Fibroblast of lung (primary cell): ENCODE measurements around the gene PHRF1. TPM values are rescaled to one million over a fixed set of nuclear protein-coding genes. Genes with fewer than 3 reads are reported as not detected.

Experiments used
- DNase-seq, 2 donors: peaks; one replicate each; pipeline versions ENCODE4 v3.0.0 to v3.0.0-alpha.2; 2010; ENCODE audit warnings: low read depth in 2 of 2
- H2AFZ ChIP-seq: 2 replicates; pipeline ENCODE4 v1.5.1; 2012; ENCODE audit warnings: low read length, control low read depth, inconsistent platforms
- H3K27ac ChIP-seq: 2 replicates; pipeline ENCODE4 v1.5.1; 2011; ENCODE audit warnings: low read length, control low read depth; ENCODE audit not compliant: insufficient read depth
- H3K27me3 ChIP-seq: 2 replicates; pipeline ENCODE4 v1.5.1; 2011; ENCODE audit warnings: mild to moderate bottlenecking, low read length; ENCODE audit not compliant: control insufficient read depth, insufficient read depth
- H3K36me3 ChIP-seq: 2 replicates; pipeline ENCODE4 v1.5.1; 2011; ENCODE audit warnings: low read length; ENCODE audit not compliant: control insufficient read depth, insufficient read depth
- H3K4me1 ChIP-seq: 2 replicates; pipeline ENCODE4 v1.5.1; 2011; ENCODE audit warnings: low read length; ENCODE audit not compliant: control insufficient read depth, insufficient read depth; ENCODE audit errors: extremely low read depth
- H3K4me2 ChIP-seq: 2 replicates; pipeline ENCODE4 v1.5.1; 2011; ENCODE audit warnings: low read length, control low read depth; ENCODE audit not compliant: insufficient read depth; ENCODE audit errors: extremely low read depth
- H3K4me3 ChIP-seq, 4 experiments: fragments of 200-600 bp in 1 of 4; sonication (generic) in 1 of 4; replicated peaks in 1 of 4; 2 replicates each; pipeline ENCODE4 v1.5.1; 2011 to 2016; ENCODE audit warnings: low read length in 4 of 4, low read depth in 3 of 4, mild to moderate bottlenecking in 3 of 4, control low read depth in 2 of 4, inconsistent platforms in 1 of 4, mixed read lengths in 1 of 4; ENCODE audit not compliant: insufficient read depth in 1 of 4; ENCODE audit errors: control extremely low read depth in 1 of 4
- H3K79me2 ChIP-seq: 2 replicates; pipeline ENCODE4 v1.5.1; 2012; ENCODE audit warnings: mild to moderate bottlenecking, low read length, inconsistent platforms; ENCODE audit not compliant: control insufficient read depth, insufficient read depth
- H3K9ac ChIP-seq: 2 replicates; pipeline ENCODE4 v1.5.1; 2011; ENCODE audit warnings: mild to moderate bottlenecking, low read length, control low read depth; ENCODE audit not compliant: insufficient read depth
- H3K9me3 ChIP-seq: 2 replicates; pipeline ENCODE4 v1.5.1; 2012; ENCODE audit warnings: low read depth, low read length; ENCODE audit not compliant: control insufficient read depth, insufficient read depth
- H4K20me1 ChIP-seq: 2 replicates; pipeline ENCODE4 v1.5.1; 2011; ENCODE audit warnings: low read length; ENCODE audit not compliant: control insufficient read depth, insufficient read depth; ENCODE audit errors: extremely low read depth
- CTCF ChIP-seq, 2 donors: IDR thresholded peaks in 1 of 2; conservative IDR thresholded peaks in 1 of 2; 1 replicate in 1 of 2; 2 replicates in 1 of 2; pipeline ENCODE4 v1.5.1; 2011 to 2012; ENCODE audit warnings: low read length in 2 of 2, control low read depth in 1 of 2, inconsistent platforms in 1 of 2, low read depth in 1 of 2, mild to moderate bottlenecking in 1 of 2
- EZH2 ChIP-seq: IDR thresholded peaks from 2 replicates; pipeline ENCODE4 v1.5.1; 2012; ENCODE audit warnings: low read length, control low read depth, mild to moderate bottlenecking; ENCODE audit errors: missing control alignments
- polyA plus RNA-seq, 2 donors: library from polyadenylated mRNA; depleted of rRNA in 1 of 2; stranded (reverse) in 1 of 2; unstranded in 1 of 2; fragments of >200 nt; gene quantifications; 2 replicates each; pipeline ENCODE4 v1.2.1, GENCODE V29; 2011 to 2012; ENCODE audit warnings: missing spikeins in 1 of 2
- total RNA-seq: library from RNA; depleted of rRNA; stranded (reverse); fragments of >200 nt; gene quantifications from 2 replicates; pipeline ENCODE4 v1.2.1, GENCODE V29; 2014

The PHRF1 gene
- total and polyA plus RNA-seq, 2 donors (not counting 1 experiment from before 2014, with no cell fraction given), result 5.9 to 16.8 TPM

- Histone ChIP-seq H3K79me2 (peaks cover 10% of the 10 kb centered on the region), H3K27me3 (no peaks in the 10 kb centered on the region), H3K27ac (no peak overlapping the region), H3K9ac (no peak overlapping the region), H2AFZ (no peak overlapping the region), H3K4me2 (no peak overlapping the region), H3K36me3 (peaks cover 34% of the 10 kb centered on the region), H3K4me3 (no peak overlapping the region), H3K4me1 (no peaks in the 10 kb centered on the region), H3K9me3 (no peaks in the 10 kb centered on the region), H4K20me1 (no peaks in the 10 kb centered on the region)
- TF ChIP-seq EZH2 (no peak), CTCF (conservative IDR thresholded peaks at IDR 0.05 in 1 of 2, IDR thresholded peaks at IDR 0.05 in 1 of 2; ENCODE audit: low read depth in 1 of 2, low read length in 2 of 2) (no peak)
- DNase-seq, result no peak
These were observed 20.1 kb downstream of the PHRF1 start for GRCh38 chr11:596374-596773.

- Histone ChIP-seq H3K9ac (no peak overlapping the region), H3K9me3 (no peaks in the 10 kb centered on the region), H3K79me2 (peaks cover 10% of the 10 kb centered on the region), H4K20me1 (no peaks in the 10 kb centered on the region), H3K4me1 (no peaks in the 10 kb centered on the region), H2AFZ (no peak overlapping the region), H3K4me3 (no peak overlapping the region), H3K27ac (no peak overlapping the region), H3K4me2 (no peak overlapping the region), H3K27me3 (no peaks in the 10 kb centered on the region), H3K36me3 (peaks cover 42% of the 10 kb centered on the region)
- TF ChIP-seq EZH2 (no peak), CTCF (conservative IDR thresholded peaks at IDR 0.05 in 1 of 2, IDR thresholded peaks at IDR 0.05 in 1 of 2; ENCODE audit: low read depth in 1 of 2, low read length in 2 of 2) (no peak)
- DNase-seq, result no peak
These were observed 21.0 kb downstream of the PHRF1 start for GRCh38 chr11:597166-597725.

GRCh38 chr11:598005-598680 lies 21.9 kb downstream of the PHRF1 start:
- Histone ChIP-seq H3K4me2 (no peak overlapping the region), H3K27me3 (no peaks in the 10 kb centered on the region), H4K20me1 (no peaks in the 10 kb centered on the region), H2AFZ (no peak overlapping the region), H3K27ac (no peak overlapping the region), H3K9ac (no peak overlapping the region), H3K36me3 (peaks cover 34% of the 10 kb centered on the region), H3K4me3 (no peak overlapping the region), H3K9me3 (no peaks in the 10 kb centered on the region), H3K4me1 (no peaks in the 10 kb centered on the region), H3K79me2 (peaks cover 8% of the 10 kb centered on the region)
- DNase-seq, result no peak
- TF ChIP-seq CTCF (conservative IDR thresholded peaks at IDR 0.05 in 1 of 2, IDR thresholded peaks at IDR 0.05 in 1 of 2; ENCODE audit: low read depth in 1 of 2, low read length in 2 of 2) (no peak), EZH2 (no peak)
